Thyroid gland (tissue), 4 donors: ENCODE measurements around the gene GPR156. TPM values are rescaled to one million over a fixed set of nuclear protein-coding genes. Genes with fewer than 3 reads are reported as not detected.

Experiments used
- DNase-seq, 2 donors: peaks; one replicate each; pipeline ENCODE4 v3.0.0-alpha.2; 2019
- H3K27ac ChIP-seq, 3 donors: fragments of 200-600 bp; sonication (generic); 1 replicate in 2 of 3; 2 replicates in 1 of 3; pipeline ENCODE4 v1.5.1; 2016 to 2019; ENCODE audit warnings: mild to moderate bottlenecking in 1 of 3, moderate library complexity in 1 of 3
- H3K27me3 ChIP-seq: fragments of 200-600 bp; sonication (generic); one replicate; pipeline ENCODE4 v1.5.1; 2019
- H3K36me3 ChIP-seq, 2 donors: fragments of 200-600 bp; sonication (generic); one replicate each; pipeline ENCODE4 v1.5.1; 2016 to 2019
- H3K4me1 ChIP-seq, 2 donors: fragments of 200-600 bp; sonication (generic); one replicate each; pipeline ENCODE4 v1.5.1; 2017 to 2019
- H3K4me3 ChIP-seq, 3 donors: fragments of 200-600 bp; sonication (generic); replicated peaks in 1 of 3; 1 replicate in 2 of 3; 2 replicates in 1 of 3; pipeline ENCODE4 v1.5.1; 2016; ENCODE audit warnings: mild to moderate bottlenecking in 1 of 3
- H3K9me3 ChIP-seq: fragments of 200-600 bp; sonication (generic); one replicate; pipeline ENCODE4 v1.5.1; 2017
- POLR2A ChIP-seq, 2 donors: fragments of 450-650 bp; IDR thresholded peaks; one replicate each; pipeline ENCODE4 v1.6.1; 2017; ENCODE audit warnings: antibody characterized with exemption in 2 of 2, mild to moderate bottlenecking in 2 of 2, moderate library complexity in 1 of 2
- WGBS, 2 donors: methylation state at CpG; one replicate each; pipeline ENCODE4 v1.1.5; 2017; 5-methylcytosine and 5-hydroxymethylcytosine counted together
- intact Hi-C: fragments of 100-400 bp; cut with DNase I; formaldehyde crosslinking; loops from one replicate; pipeline ENCODE4 v1.15.1; 2023
- total RNA-seq, 4 donors: library from RNA; depleted of rRNA; stranded (reverse); fragments of >200 nt; gene quantifications; one replicate each; pipeline ENCODE4 v1.2.3, GENCODE V29; 2016
- TF ChIP-seq, protein P1 (sequence below), 6 experiments: fragments of 200-600 bp in 3 of 6; fragments of 450-650 bp in 3 of 6; sonication (generic) in 3 of 6; IDR thresholded peaks; one replicate each; pipeline ENCODE4 v1.5.1; 2016 to 2019; ENCODE audit warnings: antibody characterized with exemption in 6 of 6, mild to moderate bottlenecking in 2 of 6, inconsistent platforms in 1 of 6, moderate library complexity in 1 of 6

GPR156 gene
- total RNA-seq, 4 donors from 2014 or later, result not detected

DNA sequence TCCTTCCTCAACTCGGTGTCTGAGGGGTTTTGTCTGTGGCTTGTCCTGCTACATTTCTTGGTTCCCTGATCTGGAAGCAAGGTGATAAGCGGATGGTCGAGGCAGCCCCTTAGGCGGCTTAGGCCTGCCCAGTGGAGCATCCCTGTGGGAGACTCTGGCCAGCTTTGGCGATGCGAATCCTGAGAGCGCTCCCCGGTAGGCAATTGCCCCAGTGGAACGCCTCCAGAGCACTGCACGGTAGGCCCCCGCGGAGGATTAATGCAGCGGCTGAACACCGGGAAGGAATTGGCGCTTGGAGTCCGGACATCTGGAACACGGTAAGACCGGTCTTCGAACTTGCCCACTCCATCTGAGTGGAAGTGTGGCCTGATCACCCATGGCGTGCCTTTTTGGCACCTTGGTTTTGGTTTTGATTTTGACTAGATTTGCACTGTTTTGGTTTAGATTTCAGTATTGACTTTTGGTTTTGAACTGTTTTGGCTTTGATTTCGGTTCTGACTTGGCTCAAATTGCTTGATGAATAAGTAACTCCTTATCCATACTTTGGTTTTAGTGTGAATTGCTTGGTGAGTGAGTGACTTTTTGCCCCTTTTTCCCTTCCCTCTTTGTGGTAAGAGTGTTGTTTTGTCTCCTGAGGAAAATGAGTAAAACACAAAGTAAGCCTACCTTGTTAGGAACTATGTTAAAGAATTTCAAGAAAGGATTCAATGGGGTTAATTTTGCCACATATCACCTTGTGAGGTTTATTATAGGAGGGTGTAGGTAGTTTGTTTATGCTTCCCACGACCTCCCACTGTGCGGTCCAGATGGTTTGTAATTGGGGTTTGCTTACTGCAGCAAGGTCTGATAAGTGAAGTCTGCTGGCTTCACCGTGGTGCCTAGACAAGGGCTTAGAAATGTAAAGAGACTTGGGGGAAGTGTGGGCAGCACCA is 27.1 kb upstream of the GPR156 start:
- Histone ChIP-seq H3K36me3 (no peaks in the 10 kb centered on the region), H3K4me1 (no peaks in the 10 kb centered on the region), H3K27ac (no peak overlapping the region), H3K27me3 (no peaks in the 10 kb centered on the region), H3K9me3 (no peaks in the 10 kb centered on the region), H3K4me3 (no peak overlapping the region)
- WGBS, 2 donors, result 95% methylated on average over 24 of the region's 24 CpGs
- intact Hi-C loops, result no loop called here
- no peak for DNase-seq
- TF ChIP-seq POLR2A (IDR thresholded peaks at IDR 0.05), result no peak
- TF ChIP-seq, protein P1, sequence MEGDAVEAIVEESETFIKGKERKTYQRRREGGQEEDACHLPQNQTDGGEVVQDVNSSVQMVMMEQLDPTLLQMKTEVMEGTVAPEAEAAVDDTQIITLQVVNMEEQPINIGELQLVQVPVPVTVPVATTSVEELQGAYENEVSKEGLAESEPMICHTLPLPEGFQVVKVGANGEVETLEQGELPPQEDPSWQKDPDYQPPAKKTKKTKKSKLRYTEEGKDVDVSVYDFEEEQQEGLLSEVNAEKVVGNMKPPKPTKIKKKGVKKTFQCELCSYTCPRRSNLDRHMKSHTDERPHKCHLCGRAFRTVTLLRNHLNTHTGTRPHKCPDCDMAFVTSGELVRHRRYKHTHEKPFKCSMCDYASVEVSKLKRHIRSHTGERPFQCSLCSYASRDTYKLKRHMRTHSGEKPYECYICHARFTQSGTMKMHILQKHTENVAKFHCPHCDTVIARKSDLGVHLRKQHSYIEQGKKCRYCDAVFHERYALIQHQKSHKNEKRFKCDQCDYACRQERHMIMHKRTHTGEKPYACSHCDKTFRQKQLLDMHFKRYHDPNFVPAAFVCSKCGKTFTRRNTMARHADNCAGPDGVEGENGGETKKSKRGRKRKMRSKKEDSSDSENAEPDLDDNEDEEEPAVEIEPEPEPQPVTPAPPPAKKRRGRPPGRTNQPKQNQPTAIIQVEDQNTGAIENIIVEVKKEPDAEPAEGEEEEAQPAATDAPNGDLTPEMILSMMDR (IDR thresholded peaks at IDR 0.05), result no peak

DNA sequence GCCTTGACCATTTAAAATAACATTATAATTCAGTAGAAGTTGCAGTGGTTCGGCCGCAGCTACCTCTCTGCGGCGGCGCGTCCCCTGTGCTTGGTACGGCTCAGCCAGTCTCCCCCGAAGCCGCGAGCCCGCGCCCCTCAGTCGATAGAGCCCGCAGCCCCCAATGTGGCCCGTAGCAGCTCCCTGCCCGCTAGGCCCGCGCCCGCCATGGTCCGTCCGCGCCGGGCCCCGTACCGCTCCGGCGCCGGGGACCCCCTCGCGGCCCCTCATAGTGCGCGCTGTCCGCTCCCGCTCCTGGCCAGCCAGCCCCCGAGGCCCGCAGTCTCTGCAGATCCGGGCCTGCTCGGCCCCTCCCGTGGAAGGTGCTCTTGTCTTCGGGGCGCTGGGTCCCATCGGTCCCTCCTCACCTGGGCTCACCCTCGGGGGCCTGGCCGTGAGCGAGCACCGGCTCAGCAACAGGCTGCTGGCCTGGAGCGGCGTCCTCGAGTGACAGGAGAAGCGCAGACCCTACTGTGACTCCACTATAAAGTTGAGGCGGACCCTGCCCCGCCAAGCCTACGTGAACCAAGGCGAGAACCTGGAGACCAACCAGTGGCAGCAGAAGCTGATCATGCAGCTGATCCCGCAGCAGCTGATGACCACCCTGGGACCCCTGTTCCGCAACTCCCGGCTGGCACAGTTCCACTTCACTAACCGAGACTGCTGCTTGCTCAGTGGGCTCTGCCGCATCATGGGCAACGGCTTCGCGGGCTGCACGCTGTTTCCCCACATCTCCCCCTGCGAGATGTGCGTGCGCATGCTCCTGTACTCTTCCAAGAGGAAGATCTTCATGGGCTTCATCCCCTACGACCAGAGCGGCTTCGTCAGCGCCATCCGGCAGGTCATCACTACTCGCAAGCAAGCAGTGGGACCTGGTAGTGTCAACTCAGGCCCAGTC is 21.8 kb upstream of the GPR156 start:
- Histone ChIP-seq H3K4me1 (no peaks in the 10 kb centered on the region), H3K27me3 (no peaks in the 10 kb centered on the region), H3K27ac (no peak overlapping the region), H3K36me3 (no peaks in the 10 kb centered on the region), H3K4me3 (no peak overlapping the region), H3K9me3 (no peaks in the 10 kb centered on the region)
- intact Hi-C loops, result no loop called here
- DNase-seq, result no peak
- TF ChIP-seq, protein P1 (IDR thresholded peaks at IDR 0.05), result no peak
- TF ChIP-seq POLR2A (IDR thresholded peaks at IDR 0.05), result no peak
- WGBS, 2 donors, result 69 to 77% methylated on average over 59 to 65 of the region's 72 CpGs

DNA sequence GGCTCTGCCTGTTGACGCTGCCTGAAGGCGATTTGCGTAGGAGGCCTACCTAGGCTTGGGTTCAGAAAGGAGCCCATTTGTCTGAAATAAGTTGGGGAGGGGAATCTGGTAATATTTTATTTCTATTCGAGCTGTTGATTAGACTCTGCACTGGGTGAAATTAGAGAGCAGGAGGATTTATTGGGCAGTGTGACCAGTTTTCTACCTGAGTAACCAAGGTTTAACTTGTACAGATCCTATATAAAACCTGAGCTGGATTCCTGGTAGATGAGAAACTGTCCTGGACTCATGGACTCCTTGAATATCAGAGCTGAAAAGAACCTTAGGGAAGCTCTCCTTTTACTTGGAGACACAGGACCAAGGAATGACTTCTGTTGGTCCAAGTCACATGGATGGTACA is 19.6 kb upstream of the GPR156 start:
- H3K4me1 ChIP-seq, result no peaks in the 10 kb centered on the region
- WGBS, 2 donors, result 75 to 77% methylated on average over 4 of the region's 4 CpGs
- no peaks in the 10 kb centered on the region for H3K9me3 ChIP-seq
- H3K4me3 ChIP-seq, result no peak overlapping the region
- intact Hi-C loops, result no loop called here
- no peak for DNase-seq
- H3K36me3 ChIP-seq, result no peaks in the 10 kb centered on the region
- no peak overlapping the region for H3K27ac ChIP-seq
- TF ChIP-seq POLR2A (IDR thresholded peaks at IDR 0.05), result no peak
- TF ChIP-seq, protein P1 (IDR thresholded peaks at IDR 0.05), result no peak
- no peaks in the 10 kb centered on the region for H3K27me3 ChIP-seq

DNA sequence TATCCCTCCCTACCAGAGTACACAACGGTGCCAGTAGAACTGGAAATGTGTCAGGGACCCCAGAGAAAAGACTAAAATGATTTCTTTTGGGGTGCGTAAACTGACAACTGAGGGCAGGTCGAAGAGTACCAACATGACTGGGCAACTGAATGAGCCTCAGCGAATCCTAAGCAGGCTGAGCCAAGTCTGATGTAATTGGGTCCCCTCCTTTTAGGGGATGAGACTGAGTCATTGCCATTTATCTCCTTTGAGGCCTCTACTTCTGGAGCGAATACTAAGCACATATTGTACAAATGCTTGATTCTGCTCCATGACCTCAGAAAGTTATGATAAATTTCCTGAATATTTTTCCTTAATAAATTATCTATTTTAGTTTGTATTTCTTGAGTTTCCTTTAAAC is 17.3 kb upstream of the GPR156 start:
- H3K27me3 ChIP-seq, result no peaks in the 10 kb centered on the region
- no peak overlapping the region for H3K4me3 ChIP-seq
- H3K36me3 ChIP-seq, result no peaks in the 10 kb centered on the region
- H3K9me3 ChIP-seq, result no peaks in the 10 kb centered on the region
- no peak overlapping the region for H3K27ac ChIP-seq
- no peaks in the 10 kb centered on the region for H3K4me1 ChIP-seq
- 86 to 91% methylated on average over 5 of the region's 5 CpGs for WGBS, 2 donors
- DNase-seq, result no peak
- intact Hi-C loops, result no loop called here
- TF ChIP-seq POLR2A (IDR thresholded peaks at IDR 0.05), result no peak
- TF ChIP-seq, protein P1 (IDR thresholded peaks at IDR 0.05), result no peak
